ENCODE measurements around the gene ZDHHC18.
"Not testable (repeated sequence)": the region's sequence is repeated elsewhere in the genome, so short reads cannot be mapped to it uniquely, and the experiment has no call there.

The ZDHHC18 gene

DNA sequence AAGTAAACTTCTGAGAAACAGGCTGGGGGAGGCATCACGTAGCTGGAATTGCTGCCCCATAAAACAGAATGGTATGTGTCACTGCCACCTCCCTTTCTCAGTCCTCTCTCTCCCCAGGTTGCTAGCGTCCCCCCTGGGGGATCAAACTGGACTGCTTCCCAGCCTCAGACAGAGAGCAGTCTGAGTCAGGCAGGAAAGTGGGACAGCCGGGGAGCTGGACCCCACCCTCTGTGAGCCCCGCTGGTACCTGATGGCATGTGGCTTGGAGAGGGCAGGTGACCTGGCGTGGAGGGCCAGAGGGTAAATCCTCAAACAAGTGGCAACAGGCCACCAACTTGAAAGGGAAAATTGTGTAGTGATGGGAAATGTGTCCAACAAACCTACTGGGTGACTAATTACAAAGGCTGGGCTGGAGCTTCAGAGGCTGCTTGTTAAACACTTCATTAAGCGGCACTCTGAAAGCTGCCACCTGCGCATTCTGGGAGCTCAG, 35.4 kb downstream of the ZDHHC18 start:
- DNase-seq = no peak

DNA sequence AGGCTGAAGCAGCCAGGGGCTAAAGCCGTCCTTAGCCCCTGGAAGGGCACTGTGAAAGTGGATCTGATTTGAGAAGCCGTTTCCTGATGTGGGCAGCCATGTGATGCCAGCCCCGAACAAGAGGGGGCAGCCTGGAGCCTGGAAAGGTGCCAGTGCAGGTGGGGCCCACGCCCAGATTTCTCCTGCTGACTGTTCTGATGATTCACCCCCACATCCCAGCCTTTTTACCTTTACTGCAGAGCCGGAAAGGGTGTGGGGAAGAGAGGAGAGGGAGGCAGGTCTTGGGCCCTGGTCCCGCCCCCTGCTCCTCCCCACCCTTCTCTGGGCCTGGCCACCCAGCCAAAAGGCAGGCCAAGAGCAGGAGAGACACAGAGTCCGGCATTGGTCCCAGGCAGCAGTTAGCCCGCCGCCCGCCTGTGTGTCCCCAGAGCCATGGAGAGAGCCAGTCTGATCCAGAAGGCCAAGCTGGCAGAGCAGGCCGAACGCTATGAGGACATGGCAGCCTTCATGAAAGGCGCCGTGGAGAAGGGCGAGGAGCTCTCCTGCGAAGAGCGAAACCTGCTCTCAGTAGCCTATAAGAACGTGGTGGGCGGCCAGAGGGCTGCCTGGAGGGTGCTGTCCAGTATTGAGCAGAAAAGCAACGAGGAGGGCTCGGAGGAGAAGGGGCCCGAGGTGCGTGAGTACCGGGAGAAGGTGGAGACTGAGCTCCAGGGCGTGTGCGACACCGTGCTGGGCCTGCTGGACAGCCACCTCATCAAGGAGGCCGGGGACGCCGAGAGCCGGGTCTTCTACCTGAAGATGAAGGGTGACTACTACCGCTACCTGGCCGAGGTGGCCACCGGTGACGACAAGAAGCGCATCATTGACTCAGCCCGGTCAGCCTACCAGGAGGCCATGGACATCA, 36.5 kb downstream of the ZDHHC18 start, which contains the start of gene SFN:
TSS of gene SFN (plus strand) at position 369 of the 904 bp plus-strand sequence. CDS start at position 433, 64 bp downstream.
- no peak for DNase-seq

GRCh38 chr1:26863685-26864077, 37.2 kb downstream of the ZDHHC18 start:
- DNase-seq = no peak

- DNase-seq = peak; percentile 97
Measured at GRCh38 chr1:26864610-26865480, 38.4 kb downstream of the ZDHHC18 start.

GRCh38 chr1:26873097-26873496, 46.6 kb downstream of the ZDHHC18 start:
- DNase-seq = not testable (repeated sequence)

GRCh38 chr1:26874896-26875295, 48.4 kb downstream of the ZDHHC18 start:
- DNase-seq = no peak

GRCh38 chr1:26877326-26877725, 50.8 kb downstream of the ZDHHC18 start:
- DNase-seq = no peak

DNA sequence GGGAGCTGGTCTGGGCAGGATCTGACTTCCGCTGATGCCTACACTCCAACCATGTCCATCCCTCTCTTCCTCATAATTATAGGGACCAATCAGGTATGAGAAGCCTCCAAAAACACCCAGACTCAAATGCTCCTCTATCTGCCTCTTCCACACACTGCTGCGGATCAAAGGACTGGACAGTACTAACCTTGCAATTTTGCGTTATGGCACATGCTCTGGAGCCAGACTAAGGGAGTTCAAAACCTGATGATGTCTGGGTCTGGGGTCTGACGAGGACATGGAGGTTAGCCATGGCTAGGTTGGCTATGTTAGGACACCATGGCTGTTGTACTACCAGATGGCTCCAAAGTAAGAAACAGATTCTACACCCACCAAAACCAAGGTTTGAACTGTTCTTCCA, 53.3 kb downstream of the ZDHHC18 start:
- no peak for DNase-seq

- not testable (repeated sequence) for DNase-seq
Measured at GRCh38 chr1:26881611-26882010, 55.1 kb downstream of the ZDHHC18 start.

DNA sequence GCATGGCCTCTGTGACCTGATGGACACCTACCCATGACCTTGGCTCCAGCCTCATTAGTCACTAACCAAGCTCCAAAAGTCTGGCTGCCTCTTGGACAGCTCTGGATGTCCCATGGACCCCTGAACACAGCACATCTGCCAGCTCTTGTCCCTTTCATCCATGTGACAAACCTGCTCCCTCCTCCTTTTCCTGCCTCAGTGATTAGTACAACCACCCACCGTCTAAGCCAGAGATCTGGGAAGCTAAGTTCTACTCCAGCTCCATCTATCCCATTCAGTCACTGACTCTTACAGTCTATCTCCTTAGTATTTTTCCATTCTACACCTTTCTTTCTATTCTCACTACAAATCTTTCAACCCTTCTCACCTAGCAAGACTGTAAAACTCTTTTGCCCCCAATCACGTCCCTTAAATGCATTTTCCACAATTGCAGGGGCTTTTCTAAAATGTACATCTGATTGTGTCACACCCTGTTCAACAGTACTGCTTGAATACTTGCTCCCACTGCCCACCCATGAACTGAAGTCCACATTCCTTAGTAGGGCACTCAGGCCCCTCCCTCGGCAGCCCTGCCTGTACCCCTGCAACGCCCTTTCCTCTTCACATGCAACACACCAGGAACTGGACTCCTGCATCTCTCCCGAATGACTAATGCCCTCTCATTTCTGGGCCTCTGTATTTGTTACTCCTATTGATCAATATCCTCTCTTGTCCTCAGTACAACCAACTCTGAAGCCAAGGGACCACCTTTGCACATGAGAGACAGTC, 56.4 kb downstream of the ZDHHC18 start:
- no peak for DNase-seq

- no peak for DNase-seq
Measured at GRCh38 chr1:26887125-26887524, 60.6 kb downstream of the ZDHHC18 start.

DNA sequence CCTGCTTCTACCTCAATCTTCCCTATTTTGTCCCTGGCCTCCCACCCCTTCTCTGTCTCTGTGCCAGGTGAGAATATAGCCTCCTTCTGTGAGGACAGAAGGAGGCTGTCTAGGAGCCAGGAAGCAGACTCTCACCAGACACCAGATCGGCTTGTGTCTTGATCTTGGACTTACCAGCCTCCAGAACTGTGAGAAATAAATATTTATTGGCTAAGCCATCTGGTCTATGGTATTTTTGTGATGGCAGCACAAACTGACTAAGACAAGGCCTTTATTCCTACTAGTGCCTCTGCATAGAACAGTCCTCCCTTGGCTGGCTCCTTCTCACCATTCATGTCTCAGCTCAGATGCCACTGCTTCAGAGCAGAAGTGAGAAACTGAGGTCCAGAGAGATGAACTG, 61.7 kb downstream of the ZDHHC18 start:
- DNase-seq = no peak

DNA sequence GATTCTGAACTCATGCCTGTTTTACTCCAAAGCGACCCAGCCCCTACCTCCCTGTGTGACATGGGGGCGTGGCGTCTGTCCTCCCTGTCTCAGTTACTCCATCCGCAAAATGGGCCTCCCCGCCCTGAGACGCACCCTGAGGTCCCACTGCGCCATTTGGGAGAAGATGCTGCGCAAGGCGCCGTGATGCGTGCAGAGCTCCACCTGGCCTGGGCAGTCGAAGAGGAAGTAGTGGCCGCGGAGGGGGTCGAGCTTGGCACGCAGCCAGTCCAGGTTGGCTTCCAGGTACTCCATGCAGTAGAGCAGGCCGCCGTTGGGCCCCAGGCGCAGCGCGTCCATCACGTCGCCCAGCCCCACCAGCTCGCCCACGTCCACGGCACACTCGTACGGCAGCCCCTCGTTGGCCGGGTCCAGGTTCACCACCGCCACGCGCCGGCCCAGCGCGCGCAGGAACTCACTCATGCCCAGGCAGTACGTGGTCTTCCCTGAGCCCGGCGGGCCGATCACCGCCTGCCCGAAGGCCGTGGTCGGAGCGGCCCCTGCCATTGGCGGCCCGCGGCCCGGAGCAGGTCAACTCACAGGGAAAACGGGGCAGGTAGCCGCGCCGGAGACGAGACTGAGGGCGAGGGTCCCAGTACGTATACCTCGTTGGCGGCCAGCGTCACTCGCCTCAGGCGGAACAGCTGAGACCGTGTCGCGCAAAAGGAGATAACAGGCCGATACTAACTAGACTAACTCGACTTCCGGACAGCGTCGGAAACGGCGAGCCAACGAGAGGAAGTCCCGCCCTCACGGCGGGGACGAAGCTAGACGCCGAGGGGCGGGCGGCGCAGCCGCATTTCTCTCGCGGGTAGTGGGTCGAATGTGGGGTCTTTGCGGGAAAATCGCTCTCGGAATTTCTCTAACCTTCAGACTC, 63.3 kb downstream of the ZDHHC18 start, which contains the start of gene GPN2:
TSS of gene GPN2 (minus strand) at position 733 of the 916 bp plus-strand sequence. CDS start at position 546, 187 bp downstream.
- peak; percentile 83 for DNase-seq

DNA sequence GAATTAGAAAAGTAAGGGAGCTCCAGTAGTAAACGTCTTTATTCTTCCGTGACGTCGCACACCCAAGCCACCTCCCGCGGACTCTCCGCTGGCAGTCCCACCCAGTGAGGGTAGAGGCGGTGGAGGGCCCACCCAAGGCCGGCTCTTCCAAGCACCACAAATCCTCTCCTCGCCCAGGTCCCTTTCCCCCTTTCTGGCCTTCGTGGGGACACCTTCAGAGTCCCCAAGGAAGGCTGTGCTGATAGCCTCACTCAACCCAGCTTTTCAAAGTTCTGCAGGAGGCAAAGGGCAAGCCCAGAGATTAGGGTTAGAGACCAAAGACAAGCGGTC, 63.9 kb downstream of the ZDHHC18 start:
- no peak for DNase-seq

DNA sequence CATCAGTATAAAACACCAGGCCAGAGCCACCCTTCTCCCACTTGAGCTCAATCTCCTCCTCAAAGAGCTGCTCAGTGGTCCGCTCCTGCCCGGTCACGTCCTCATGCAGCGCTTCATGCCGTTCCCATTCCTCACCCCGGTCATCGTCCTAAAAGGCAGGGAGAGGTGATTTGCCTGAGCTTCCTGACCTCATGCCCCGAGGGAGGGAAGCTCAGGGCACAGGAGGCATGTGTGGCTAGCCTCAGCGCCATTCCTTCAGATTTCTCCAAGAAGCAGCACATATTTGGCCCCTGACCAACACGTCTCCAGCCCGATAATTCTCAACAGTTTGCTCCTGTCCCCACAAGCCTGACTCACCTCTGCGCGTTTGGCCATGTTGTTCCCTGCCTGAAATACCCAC, 67.8 kb downstream of the ZDHHC18 start:
- DNase-seq = no peak

DNA sequence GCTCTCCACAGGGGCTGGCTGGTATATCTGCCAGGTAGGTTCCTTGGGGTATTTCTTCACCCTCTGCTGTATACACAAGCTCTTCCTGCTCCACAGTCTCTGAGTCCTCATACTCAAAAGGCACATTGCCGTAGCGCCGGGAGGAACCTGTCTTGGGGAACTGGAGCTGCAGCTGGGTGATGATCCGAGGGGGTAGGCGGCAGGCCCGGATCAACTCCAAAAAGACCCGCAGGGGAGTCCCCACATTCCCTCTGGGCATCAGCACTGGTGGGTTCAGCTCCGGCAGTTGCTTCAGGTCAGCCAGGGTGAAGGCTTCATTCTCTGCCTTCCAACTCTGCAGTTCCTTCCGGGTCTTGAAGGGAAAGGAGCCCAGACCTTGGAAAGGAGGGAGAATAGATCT, 70.9 kb downstream of the ZDHHC18 start:
- DNase-seq = no peak

DNA sequence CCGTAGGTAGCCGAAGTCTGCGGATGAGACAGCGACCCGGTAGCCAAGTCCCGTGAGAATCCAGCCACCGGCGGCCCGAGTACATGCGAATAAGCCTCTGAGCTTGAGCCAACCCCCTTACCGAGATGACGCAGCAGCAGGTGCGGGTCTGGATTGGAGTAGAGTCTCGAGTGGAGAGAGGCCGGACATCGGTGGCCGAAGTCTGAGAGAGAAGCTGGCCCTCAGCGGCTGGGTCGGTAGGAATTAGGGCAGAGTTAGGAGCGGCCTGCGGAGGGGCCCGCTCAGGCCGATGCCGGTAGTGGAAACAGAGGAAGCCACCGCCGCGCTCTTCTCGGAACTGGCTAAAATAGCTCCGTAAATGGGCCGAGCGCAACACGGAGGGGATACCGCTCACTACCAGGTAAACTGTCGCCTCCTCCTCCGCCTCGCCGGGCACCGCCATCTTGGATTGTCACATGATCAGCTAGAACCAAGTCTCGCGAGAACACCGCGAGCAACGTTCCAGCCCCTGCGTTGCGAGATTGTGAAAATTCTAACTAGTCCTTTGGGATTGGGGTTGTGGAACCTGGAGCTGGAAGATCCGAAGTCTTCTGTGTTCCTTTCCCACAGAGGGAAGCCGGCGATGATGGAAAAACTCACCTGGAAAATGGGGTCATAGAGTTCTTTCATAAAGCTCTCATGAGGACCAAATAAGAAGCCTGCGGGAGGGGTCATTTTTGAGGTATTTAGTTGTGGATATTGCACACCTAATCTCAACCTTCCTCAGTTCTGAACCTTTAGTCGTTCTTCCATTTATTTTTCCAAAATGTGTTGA, 73.7 kb downstream of the ZDHHC18 start, which contains the start of gene GPATCH3:
TSS of gene GPATCH3 (minus strand) at position 467 of the 814 bp plus-strand sequence. CDS start at position 442, 25 bp downstream.
- DNase-seq = peak; percentile 89

DNA sequence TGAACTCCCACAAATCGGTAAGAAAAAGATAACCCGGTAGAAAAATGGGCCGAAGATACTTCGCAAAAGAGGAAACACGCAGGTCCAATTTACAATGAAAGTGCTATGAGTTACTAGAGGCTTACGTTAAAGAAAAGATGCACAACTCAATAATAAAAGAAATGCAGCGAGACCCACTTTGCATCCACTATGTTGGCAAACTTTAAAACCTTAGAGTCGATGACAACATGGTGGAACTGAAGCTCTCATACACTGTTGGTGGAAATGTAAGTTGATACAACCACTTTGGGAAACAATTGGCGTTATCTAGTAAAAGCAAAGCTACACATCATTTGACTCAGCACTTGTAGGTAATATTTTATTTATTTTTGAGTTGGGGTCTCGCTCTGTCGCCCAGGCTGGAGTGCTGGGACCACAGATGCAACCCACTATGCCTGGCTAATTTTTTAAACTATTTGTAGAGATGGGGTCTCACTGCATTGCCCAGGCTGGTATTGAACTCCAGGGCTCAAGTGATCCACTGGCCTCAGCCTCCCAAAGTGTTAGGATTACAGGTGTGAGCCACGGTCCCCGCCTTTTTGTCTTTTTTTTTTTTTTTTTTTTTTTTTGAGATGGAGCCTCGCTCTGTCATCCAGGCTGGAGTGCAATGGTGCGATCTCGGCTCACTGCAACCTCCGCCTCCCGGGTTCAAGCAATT, 74.5 kb downstream of the ZDHHC18 start:
- DNase-seq = no peak

Measured in midbrain (tissue), 1 donor.